Mammary epithelial cell (primary cell): Measurements from ENCODE around the gene KSR2.

ENCODE experiments used
- EZH2 ChIP-seq: IDR thresholded peaks from 2 replicates; pipeline ENCODE4 v1.6.1; 2012; ENCODE audit warnings: low read length, inconsistent platforms, borderline replicate concordance
- TF ChIP-seq, protein P1 (sequence below), 2 donors: IDR thresholded peaks in 1 of 2; conservative IDR thresholded peaks in 1 of 2; 2 replicates each; pipeline ENCODE4 v1.5.1; 2011 to 2012; ENCODE audit warnings: inconsistent platforms in 2 of 2, low read length in 2 of 2, mild to moderate bottlenecking in 2 of 2, control low read depth in 1 of 2, low read depth in 1 of 2; ENCODE audit not compliant: insufficient read depth in 1 of 2; ENCODE audit errors: extremely low read depth in 1 of 2

- TF ChIP-seq, protein P1, sequence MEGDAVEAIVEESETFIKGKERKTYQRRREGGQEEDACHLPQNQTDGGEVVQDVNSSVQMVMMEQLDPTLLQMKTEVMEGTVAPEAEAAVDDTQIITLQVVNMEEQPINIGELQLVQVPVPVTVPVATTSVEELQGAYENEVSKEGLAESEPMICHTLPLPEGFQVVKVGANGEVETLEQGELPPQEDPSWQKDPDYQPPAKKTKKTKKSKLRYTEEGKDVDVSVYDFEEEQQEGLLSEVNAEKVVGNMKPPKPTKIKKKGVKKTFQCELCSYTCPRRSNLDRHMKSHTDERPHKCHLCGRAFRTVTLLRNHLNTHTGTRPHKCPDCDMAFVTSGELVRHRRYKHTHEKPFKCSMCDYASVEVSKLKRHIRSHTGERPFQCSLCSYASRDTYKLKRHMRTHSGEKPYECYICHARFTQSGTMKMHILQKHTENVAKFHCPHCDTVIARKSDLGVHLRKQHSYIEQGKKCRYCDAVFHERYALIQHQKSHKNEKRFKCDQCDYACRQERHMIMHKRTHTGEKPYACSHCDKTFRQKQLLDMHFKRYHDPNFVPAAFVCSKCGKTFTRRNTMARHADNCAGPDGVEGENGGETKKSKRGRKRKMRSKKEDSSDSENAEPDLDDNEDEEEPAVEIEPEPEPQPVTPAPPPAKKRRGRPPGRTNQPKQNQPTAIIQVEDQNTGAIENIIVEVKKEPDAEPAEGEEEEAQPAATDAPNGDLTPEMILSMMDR (conservative IDR thresholded peaks at IDR 0.05 in 1 of 2, IDR thresholded peaks at IDR 0.05 in 1 of 2; ENCODE audit: extremely low read depth in 1 of 2, insufficient read depth in 1 of 2, low read depth in 1 of 2, low read length in 2 of 2): no peak
- no peak for TF ChIP-seq EZH2
Measured at GRCh38 chr12:117646520-117646919, 322.3 kb downstream of the KSR2 start.
